K562 (cell line): ENCODE results near the gene DPEP3. TPM values are rescaled to one million over a fixed set of nuclear protein-coding genes. Genes with fewer than 3 reads are reported as not detected.
"Not testable (repeated sequence)": the region's sequence is repeated elsewhere in the genome, so short reads cannot be mapped to it uniquely, and the experiment has no call there.

ENCODE experiments used
- ATAC-seq: fragments of 200-7000 bp; cut with Tn5 transposase; 3 replicates; pipeline ENCODE4 v1.9.1; 2020; ENCODE audit warnings: moderate library complexity
- BruUV-seq: library from RNA; stranded (reverse); fragments of 400-500 nt; replicated peaks from 2 replicates; lab custom pipeline; 2021; lab: Mats Ljungman, UMichigan
- CTCF ChIA-PET: fragments of 300-600 bp; formaldehyde crosslinking; extraction: SDS; loops from one replicate; lab custom pipeline; 2021; ENCODE audit warnings: low intra/inter-chr PET ratio; lab: Yijun Ruan, JAX
- POLR2A ChIA-PET: fragments of 300-600, 350-650 bp; sonication (Branson Sonifier 250); formaldehyde crosslinking; extraction: SDS; loops from one replicate; lab custom pipeline; 2021; ENCODE audit warnings: antibody characterized with exemption, inconsistent platforms; lab: Yijun Ruan, JAX
- DNase-seq, 4 experiments: peaks; one replicate each; pipeline versions ENCODE4 v3.0.0 to v3.0.0-alpha.2; 2011 to 2018; ENCODE audit warnings: low spot score in 3 of 4, mixed read lengths in 3 of 4; ENCODE audit errors: extremely low read depth in 1 of 4
- FAIRE-seq: peaks from 2 replicates; lab custom pipeline; 2011; peaks lifted over from hg19 to GRCh38; lab: Jason Lieb, UNC
- H2AFZ ChIP-seq: 2 replicates; pipeline ENCODE4 v1.6.0; 2011; ENCODE audit warnings: low read depth, low read length, control low read depth, inconsistent platforms
- H3K27ac ChIP-seq: fragments of 200-600 bp; 3 replicates; pipeline ENCODE4 v1.8.0; 2011; ENCODE audit warnings: low read depth, mild to moderate bottlenecking, control low read depth, inconsistent platforms, low read length, moderate library complexity, mixed read lengths; ENCODE audit errors: extremely low read depth
- H3K27me3 ChIP-seq, 2 experiments: fragments of 300-600 bp in 1 of 2; 2 replicates in 1 of 2; 3 replicates in 1 of 2; pipeline versions ENCODE4 v1.6.0 to v1.8.0; 2011; ENCODE audit warnings: inconsistent platforms in 2 of 2, low read length in 2 of 2, mild to moderate bottlenecking in 1 of 2, mixed read lengths in 1 of 2, moderate library complexity in 1 of 2; ENCODE audit not compliant: control insufficient read depth in 2 of 2, insufficient read depth in 2 of 2
- H3K36me3 ChIP-seq: fragments of 300-600 bp; 3 replicates; pipeline ENCODE4 v1.8.0; 2011; ENCODE audit warnings: mild to moderate bottlenecking, low read length, inconsistent platforms; ENCODE audit not compliant: control insufficient read depth, insufficient read depth
- H3K4me1 ChIP-seq, 2 experiments: fragments of 200-600 bp in 1 of 2; replicated peaks in 1 of 2; 2 replicates in 1 of 2; 3 replicates in 1 of 2; pipeline versions ENCODE4 v1.5.1 to v1.8.0; 2011; ENCODE audit warnings: inconsistent platforms in 2 of 2, low read length in 2 of 2, mild to moderate bottlenecking in 1 of 2, mixed read lengths in 1 of 2, moderate library complexity in 1 of 2; ENCODE audit not compliant: control insufficient read depth in 2 of 2, insufficient read depth in 2 of 2
- H3K4me2 ChIP-seq: 2 replicates; pipeline ENCODE4 v1.6.1; 2011; ENCODE audit warnings: low read length, control low read depth, inconsistent platforms, mixed read lengths; ENCODE audit not compliant: insufficient read depth
- H3K4me3 ChIP-seq: fragments of 200-600 bp; sonication (generic), shearing (Covaris generic); 2 replicates; pipeline ENCODE4 v1.5.1; 2016; ENCODE audit warnings: control low read depth, inconsistent platforms
- H3K79me2 ChIP-seq: fragments of 200-600 bp; 3 replicates; pipeline ENCODE4 v1.8.0; 2011; ENCODE audit warnings: low read length, inconsistent platforms; ENCODE audit not compliant: control insufficient read depth, insufficient read depth
- H3K9ac ChIP-seq, 2 experiments: 2 replicates each; pipeline versions ENCODE4 v1.6.0 to v1.6.1; 2011; ENCODE audit warnings: low read depth in 2 of 2, low read length in 2 of 2, control low read depth in 1 of 2, inconsistent platforms in 1 of 2, mild to moderate bottlenecking in 1 of 2, mixed read lengths in 1 of 2; ENCODE audit not compliant: insufficient read depth in 1 of 2
- H3K9me1 ChIP-seq: one replicate; pipeline ENCODE4 v1.6.0; 2011; ENCODE audit warnings: inconsistent platforms, mild to moderate bottlenecking, low read length, moderate library complexity; ENCODE audit not compliant: control insufficient read depth, insufficient read depth
- H3K9me3 ChIP-seq: replicated peaks from 2 replicates; pipeline ENCODE4 v1.5.1; 2011; ENCODE audit warnings: low read depth, low read length, inconsistent platforms; ENCODE audit not compliant: control insufficient read depth, insufficient read depth
- H4K20me1 ChIP-seq: replicated peaks from 2 replicates; pipeline ENCODE4 v1.6.1; 2011; ENCODE audit warnings: low read length, inconsistent platforms, mixed read lengths; ENCODE audit not compliant: control insufficient read depth, insufficient read depth
- ASH1L ChIP-seq: fragments of 450-650 bp; IDR thresholded peaks from 2 replicates; pipeline ENCODE4 v1.6.1; 2018; ENCODE audit warnings: borderline replicate concordance, mild to moderate bottlenecking, low read depth; ENCODE audit not compliant: partially characterized antibody
- FOXK2 ChIP-seq, 2 experiments: fragments of 450-650 bp; IDR thresholded peaks in 1 of 2; conservative IDR thresholded peaks in 1 of 2; 2 replicates each; pipeline ENCODE4 v1.6.1; 2016; ENCODE audit warnings: low read depth in 2 of 2, mild to moderate bottlenecking in 1 of 2
- L3MBTL2 ChIP-seq: fragments of 450-650 bp; IDR thresholded peaks from 2 replicates; pipeline ENCODE4 v1.6.1; 2016; ENCODE audit warnings: mild to moderate bottlenecking, moderate library complexity
- MTA3 ChIP-seq: fragments of 450-650 bp; formaldehyde crosslinking; IDR thresholded peaks from 2 replicates; pipeline ENCODE4 v1.6.1; 2017; ENCODE audit warnings: mild to moderate bottlenecking, borderline replicate concordance
- NR2C1 ChIP-seq, 2 experiments: fragments of 450-650 bp; IDR thresholded peaks; 2 replicates each; pipeline ENCODE4 v1.6.1; 2017; ENCODE audit warnings: mild to moderate bottlenecking in 2 of 2, antibody characterized with exemption in 1 of 2, inconsistent platforms in 1 of 2, missing compliant biosample characterization in 1 of 2, missing genetic modification characterization in 1 of 2
- RBFOX2 ChIP-seq: fragments of 200-400 bp; formaldehyde crosslinking; IDR thresholded peaks from 2 replicates; pipeline ENCODE4 v1.6.1; 2017; ENCODE audit warnings: low read depth, mild to moderate bottlenecking, low read length, moderate library complexity
- RBM25 ChIP-seq: fragments of 200-400 bp; formaldehyde crosslinking; IDR thresholded peaks from 2 replicates; pipeline ENCODE4 v1.6.1; 2018; ENCODE audit warnings: low read length, low read depth, moderate library complexity; ENCODE audit not compliant: severe bottlenecking
- SPI1 ChIP-seq: IDR thresholded peaks from 2 replicates; pipeline ENCODE4 v1.6.1; 2011; ENCODE audit warnings: low read depth, low read length, control low read depth, borderline replicate concordance
- SREBF1 ChIP-seq: fragments of 150-350 bp; IDR thresholded peaks from 2 replicates; pipeline ENCODE4 v1.6.1; 2014; ENCODE audit warnings: antibody characterized with exemption, low read depth, low read length, borderline replicate concordance
- WGBS: fragments of 100-300 bp; shearing (Covaris generic); methylation state at CpG from one replicate; pipeline ENCODE4 v1.1.6; 2016; ENCODE audit warnings: low coverage, mixed read lengths; ENCODE audit not compliant: insufficient coverage; ENCODE audit errors: missing lambda C conversion rate; 5-methylcytosine and 5-hydroxymethylcytosine counted together
- in situ Hi-C: fragments of 300-500 bp; cut with MboI; formaldehyde crosslinking; loops from 4 replicates; pipeline ENCODE4 v1.15.0; 2018; ENCODE audit warnings: inconsistent platforms, mixed read lengths
- intact Hi-C: fragments of 100-400 bp; cut with micrococcal nuclease; formaldehyde crosslinking; loops from 2 replicates; pipeline ENCODE4 v1.14.2; 2022
- polyA plus RNA-seq, 8 experiments: library from polyadenylated mRNA; depleted of rRNA in 4 of 8; stranded (reverse) in 5 of 8; unstranded in 3 of 8; fragments of >200 nt; fragmentation: Nextera tagmentation in 2 of 8; fragmentation: Illumina TruSeq in 1 of 8; extraction: Ambion mirVana in 2 of 8; extraction: Trizol in 1 of 8; gene quantifications; 2 replicates each; pipeline versions ENCODE4 v1.2.1 to v1.2.3, GENCODE V29; 2011 to 2014; ENCODE audit warnings: inconsistent platforms in 1 of 8, missing spikeins in 1 of 8
- total RNA-seq, 7 experiments: library from RNA; depleted of rRNA in 6 of 7; stranded (reverse); fragments of >200 nt in 6 of 7; fragmentation: Illumina TruSeq in 2 of 7; extraction: Trizol in 2 of 7; gene quantifications; 2 replicates each; pipeline versions ENCODE4 v1.2.1 to v1.2.3, GENCODE V29; 2011 to 2021; ENCODE audit warnings: low replicate concordance in 1 of 7

DPEP3 gene
- total and polyA plus RNA-seq, 9 of the 15 experiments (the other 6 are each of a cell fraction or from before 2014, with no cell fraction given), result not detected

DNA sequence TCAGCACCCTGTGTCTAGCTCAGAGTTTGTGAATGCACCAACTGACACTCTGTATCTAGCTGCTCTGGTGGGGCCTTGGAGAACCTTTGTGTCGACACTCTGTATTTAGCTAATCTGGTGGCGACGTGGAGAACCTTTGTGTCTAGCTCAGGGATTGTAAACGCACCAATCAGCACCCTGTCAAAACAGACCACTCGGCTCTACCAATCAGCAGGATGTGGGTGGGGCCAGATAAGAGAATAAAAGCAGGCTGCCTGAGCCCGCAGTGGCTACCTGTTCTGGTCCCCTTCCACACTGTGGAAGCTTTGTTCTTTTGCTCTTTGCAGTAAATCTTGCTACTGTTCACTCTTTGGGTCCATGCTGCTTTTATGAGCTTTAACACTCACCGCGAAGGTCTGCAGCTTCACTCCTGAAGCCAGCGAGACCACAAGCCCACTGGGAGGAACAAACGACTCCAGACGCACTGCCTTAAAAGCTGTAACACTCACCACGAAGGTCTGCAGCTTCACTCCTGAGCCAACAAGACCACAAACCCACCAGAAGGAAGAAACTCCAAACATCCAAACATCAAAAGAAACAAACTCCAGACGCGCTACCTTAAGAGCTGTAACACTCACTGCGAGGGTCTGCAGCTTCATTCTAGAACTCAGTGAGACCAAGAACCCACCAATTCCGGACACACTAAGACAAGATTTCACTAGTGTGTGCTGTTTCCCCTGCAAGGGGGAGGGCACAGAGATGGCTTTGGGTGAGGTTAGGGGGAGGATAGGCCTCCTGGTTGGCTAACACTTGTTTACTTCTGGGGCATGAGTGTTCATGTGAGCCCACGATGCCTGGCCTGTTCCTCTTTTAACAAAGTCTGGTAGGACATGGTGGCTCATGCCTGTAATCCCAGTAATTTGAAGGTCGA, 18.7 kb upstream of the DPEP3 start, which contains the start of gene DPEP2:
Gene DPEP2, minus strand, starts transcription at position 706 of the 910 bp plus-strand sequence. CDS start 6,272 bp downstream, outside the sequence.
- DNase-seq; FAIRE-seq; H3K36me3 ChIP-seq; intact Hi-C loops; H3K79me2 ChIP-seq; CTCF ChIA-PET; H3K27me3 ChIP-seq; H3K9ac ChIP-seq; H3K4me3 ChIP-seq; H3K9me3 ChIP-seq; H4K20me1 ChIP-seq; H3K9me1 ChIP-seq; TF ChIP-seq NR2C1 (tag; IDR thresholded peaks at IDR 0.05): not testable (repeated sequence)
- WGBS, result 56% methylated on average over 17 of the region's 18 CpGs
- in situ Hi-C loops, result loop anchor here (10.0 kb wide), 1 partner anchor 316 kb away; the partner anchor contains the start of genes PRMT7 and SLC7A6OS
- H3K4me2 ChIP-seq, result peak within 1 kb of the TSS; percentile 40; the same call in 1 of the 2 replicates
- POLR2A ChIA-PET, result interaction anchor here (1.1 kb wide), 3 partner anchors 9 to 53 kb away, joined by 3 read pairs; no protein-coding TSS in a partner anchor
- peak; percentile 61 for ATAC-seq
- H2AFZ ChIP-seq, result peak within 1 kb of the TSS; percentile 73
- peaks cover 20 to 22% of the 10 kb centered on the region in 2 experiments for H3K4me1 ChIP-seq
- TSS peak; percentile 96 for BruUV-seq
- H3K27ac ChIP-seq, result peak within 1 kb of the TSS; percentile 35; the same call in 1 of the 3 replicates
- TF ChIP-seq RBM25 (peak; percentile 12), FOXK2 (conservative IDR thresholded peaks at IDR 0.05 in 1 of 2, IDR thresholded peaks at IDR 0.05 in 1 of 2; ENCODE audit: low read depth in 2 of 2) (0 out of 4 replicates have a peak, but pooled peaks of 1 of the 2 experiments have one; percentile 44), MTA3 (peak; percentile 81), L3MBTL2 (peak; percentile 53; the same call in 1 of the 2 replicates), NR2C1 (IDR thresholded peaks at IDR 0.05) (0 out of 2 replicates have a peak, but pooled peaks have one; percentile 13), ASH1L (peak; percentile 40), RBFOX2 (peak; percentile 37; the same call in 1 of the 2 replicates), SPI1 (peak; percentile 80), SREBF1 (peak; percentile 87; the same call in 1 of the 2 replicates)
